ENCODE results near the gene GMDS.

Gene GMDS

GRCh38 chr6:2035826-2036709 is 209.3 kb downstream of the GMDS start:
- no peak for DNase-seq (ENCODE audit: low read depth)

GRCh38 chr6:2035046-2035445 is 210.4 kb downstream of the GMDS start:
- DNase-seq (ENCODE audit: low read depth): no peak

- no peak for DNase-seq (ENCODE audit: low read depth)
These were observed 211.1 kb downstream of the GMDS start for GRCh38 chr6:2034256-2034655.

GRCh38 chr6:2033544-2033943 is 211.9 kb downstream of the GMDS start:
- no peak for DNase-seq (ENCODE audit: low read depth)

GRCh38 chr6:2030682-2031244 is 214.6 kb downstream of the GMDS start:
- DNase-seq (ENCODE audit: low read depth): no peak

- DNase-seq (ENCODE audit: low read depth): no peak
These were observed 215.5 kb downstream of the GMDS start for GRCh38 chr6:2029952-2030351.

- DNase-seq (ENCODE audit: low read depth): no peak
These were observed 216.1 kb downstream of the GMDS start for GRCh38 chr6:2029130-2029794.

GRCh38 chr6:2028457-2029038 is 216.9 kb downstream of the GMDS start:
- no peak for DNase-seq (ENCODE audit: low read depth)

GRCh38 chr6:2026133-2026532 is 219.3 kb downstream of the GMDS start:
- no peak for DNase-seq (ENCODE audit: low read depth)

- DNase-seq (ENCODE audit: low read depth): no peak
These were observed 223.7 kb downstream of the GMDS start for GRCh38 chr6:2021713-2022125.

GRCh38 chr6:2020909-2021308 is 224.5 kb downstream of the GMDS start:
- no peak for DNase-seq (ENCODE audit: low read depth)

- no peak for DNase-seq (ENCODE audit: low read depth)
These were observed 226.4 kb downstream of the GMDS start for GRCh38 chr6:2019051-2019450.

- DNase-seq (ENCODE audit: low read depth): no peak
These were observed 229.4 kb downstream of the GMDS start for GRCh38 chr6:2016040-2016439.

GRCh38 chr6:2008383-2008976 is 236.9 kb downstream of the GMDS start:
- no peak for DNase-seq (ENCODE audit: low read depth)

GRCh38 chr6:2007165-2007564 is 238.2 kb downstream of the GMDS start:
- DNase-seq (ENCODE audit: low read depth): no peak

GRCh38 chr6:2004888-2005287 is 240.5 kb downstream of the GMDS start:
- DNase-seq (ENCODE audit: low read depth): no peak

GRCh38 chr6:2000962-2001361 is 244.4 kb downstream of the GMDS start:
- no peak for DNase-seq (ENCODE audit: low read depth)

GRCh38 chr6:1997702-1998101 is 247.7 kb downstream of the GMDS start:
- DNase-seq (ENCODE audit: low read depth): no peak

GRCh38 chr6:1995636-1996035 is 249.8 kb downstream of the GMDS start:
- no peak for DNase-seq (ENCODE audit: low read depth)

- no peak for DNase-seq (ENCODE audit: low read depth)
These were observed 252.4 kb downstream of the GMDS start for GRCh38 chr6:1993042-1993441.

- no peak for DNase-seq (ENCODE audit: low read depth)
These were observed 254.0 kb downstream of the GMDS start for GRCh38 chr6:1991332-1991878.

GRCh38 chr6:1988843-1989242 is 256.6 kb downstream of the GMDS start:
- DNase-seq (ENCODE audit: low read depth): no peak

Data from stimulated activated CD4-positive, alpha-beta T cell treated with anti-CD3 and anti-CD28 coated beads, Interleukin-2, amount 100 ng/mL, for 4 hours (primary cell).